Liver (tissue), 9 donors: ENCODE data around the gene IGSF3. TPM values are rescaled to one million over a fixed set of nuclear protein-coding genes. Genes with fewer than 3 reads are reported as not detected.

Experiments used
- DNase-seq: peaks from one replicate; pipeline ENCODE4 v3.0.0-alpha.2; 2017; ENCODE audit warnings: low spot score
- H3K27ac ChIP-seq, 2 donors: one replicate each; pipeline ENCODE4 v1.7.0; 2013; ENCODE audit warnings: inconsistent platforms in 2 of 2, low read length in 2 of 2, control low read depth in 1 of 2, low read depth in 1 of 2, mild to moderate bottlenecking in 1 of 2
- H3K27me3 ChIP-seq, 4 donors: one replicate each; pipeline versions ENCODE4 v1.6.1 to v1.7.0; 2013; ENCODE audit warnings: low read length in 3 of 4, inconsistent platforms in 1 of 4, mild to moderate bottlenecking in 1 of 4, moderate library complexity in 1 of 4; ENCODE audit not compliant: control insufficient read depth in 4 of 4, insufficient read depth in 4 of 4
- H3K36me3 ChIP-seq, 4 donors: one replicate each; pipeline versions ENCODE4 v1.6.1 to v1.7.0; 2013; ENCODE audit warnings: low read length in 3 of 4, mild to moderate bottlenecking in 3 of 4, low read depth in 1 of 4, moderate library complexity in 1 of 4; ENCODE audit not compliant: control insufficient read depth in 4 of 4, insufficient read depth in 3 of 4
- H3K4me1 ChIP-seq, 4 donors: one replicate each; pipeline versions ENCODE4 v1.6.1 to v1.7.0; 2013; ENCODE audit warnings: low read length in 3 of 4, mild to moderate bottlenecking in 3 of 4, moderate library complexity in 1 of 4; ENCODE audit not compliant: control insufficient read depth in 4 of 4, insufficient read depth in 4 of 4
- H3K4me3 ChIP-seq, 3 donors: one replicate each; pipeline versions ENCODE4 v1.6.1 to v1.7.0; 2013; ENCODE audit warnings: low read length in 3 of 3, control low read depth in 1 of 3, low read depth in 1 of 3, mild to moderate bottlenecking in 1 of 3
- H3K9ac ChIP-seq, 2 donors: one replicate each; pipeline ENCODE4 v1.7.0; 2013; ENCODE audit warnings: low read length in 2 of 2, mild to moderate bottlenecking in 2 of 2, moderate library complexity in 2 of 2, control low read depth in 1 of 2, low read depth in 1 of 2
- H3K9me3 ChIP-seq, 4 donors: one replicate each; pipeline versions ENCODE4 v1.6.1 to v1.7.0; 2013; ENCODE audit warnings: low read length in 3 of 4; ENCODE audit not compliant: control insufficient read depth in 4 of 4
- EGR1 ChIP-seq, 2 donors: IDR thresholded peaks; 2 replicates each; pipeline ENCODE4 v1.6.1; 2016 to 2018; ENCODE audit warnings: antibody characterized with exemption in 2 of 2, low read depth in 2 of 2
- FOXA2 ChIP-seq: IDR thresholded peaks from 2 replicates; pipeline ENCODE4 v1.6.1; 2016; ENCODE audit warnings: antibody characterized with exemption
- HNF4A ChIP-seq, 2 donors: conservative IDR thresholded peaks; 2 replicates each; pipeline ENCODE4 v1.6.1; 2016; ENCODE audit warnings: antibody characterized with exemption in 2 of 2, mild to moderate bottlenecking in 2 of 2
- JUND ChIP-seq, 2 donors: IDR thresholded peaks; 2 replicates each; pipeline ENCODE4 v1.6.1; 2016; ENCODE audit warnings: antibody characterized with exemption in 2 of 2
- NR2F2 ChIP-seq: IDR thresholded peaks from 2 replicates; pipeline ENCODE4 v1.6.1; 2016; ENCODE audit warnings: antibody characterized with exemption
- RAD21 ChIP-seq, 2 donors: IDR thresholded peaks; 2 replicates each; pipeline ENCODE4 v1.6.1; 2016; ENCODE audit warnings: antibody characterized with exemption in 2 of 2, mild to moderate bottlenecking in 2 of 2
- RXRA ChIP-seq, 2 donors: IDR thresholded peaks; 2 replicates each; pipeline ENCODE4 v1.6.1; 2017 to 2018; ENCODE audit warnings: antibody characterized with exemption in 2 of 2, mild to moderate bottlenecking in 1 of 2
- SP1 ChIP-seq: IDR thresholded peaks from 2 replicates; pipeline ENCODE4 v1.6.1; 2018; ENCODE audit warnings: antibody characterized with exemption, mild to moderate bottlenecking
- WGBS: extraction: QIAGEN DNeasy Blood & Tissue Kit; methylation state at CpG from one replicate; pipeline ENCODE4 v1.1.7; 2013; 5-methylcytosine and 5-hydroxymethylcytosine counted together
- polyA plus RNA-seq, 2 donors: library from polyadenylated mRNA; stranded (reverse) in 1 of 2; unstranded in 1 of 2; fragments of 200-250 nt in 1 of 2; fragments of >200 nt in 1 of 2; fragmentation: Nextera tagmentation in 1 of 2; extraction: Ambion mirVana in 1 of 2; gene quantifications; one replicate each; pipeline versions ENCODE4 v1.2.1 to v1.2.3, GENCODE V29; 2013 to 2015
- total RNA-seq, 2 donors: library from RNA; depleted of rRNA; stranded (reverse); fragments of >200 nt; gene quantifications; one replicate each; pipeline ENCODE4 v1.2.3, GENCODE V29; 2014
- TF ChIP-seq, protein P1 (sequence below): IDR thresholded peaks from 2 replicates; pipeline ENCODE4 v1.6.1; 2016; ENCODE audit warnings: antibody characterized with exemption
- TF ChIP-seq, protein P2 (sequence below): IDR thresholded peaks from 2 replicates; pipeline ENCODE4 v1.6.1; 2016; ENCODE audit warnings: antibody characterized with exemption, mild to moderate bottlenecking
- TF ChIP-seq, protein P3 (sequence below): fragments of 150-350 bp; IDR thresholded peaks from 2 replicates; pipeline ENCODE4 v1.5.1; 2017; ENCODE audit warnings: improper control_type of control experiment, low read depth, low read length; ENCODE audit not compliant: missing input control
- TF ChIP-seq, protein P4 (sequence below): IDR thresholded peaks from 2 replicates; pipeline ENCODE4 v1.6.1; 2016; ENCODE audit warnings: antibody characterized with exemption
- TF ChIP-seq, protein P5 (sequence below): IDR thresholded peaks from 2 replicates; pipeline ENCODE4 v1.6.1; 2016; ENCODE audit warnings: antibody characterized with exemption
- donor health status: healthy.
- donor health status: healthy.
- donor health status: healthy.
- donor health status: healthy.
- donor health status: healthy.

IGSF3 gene
- total and polyA plus RNA-seq, 4 donors = 0.14 to 5.4 (median 0.68) TPM

DNA sequence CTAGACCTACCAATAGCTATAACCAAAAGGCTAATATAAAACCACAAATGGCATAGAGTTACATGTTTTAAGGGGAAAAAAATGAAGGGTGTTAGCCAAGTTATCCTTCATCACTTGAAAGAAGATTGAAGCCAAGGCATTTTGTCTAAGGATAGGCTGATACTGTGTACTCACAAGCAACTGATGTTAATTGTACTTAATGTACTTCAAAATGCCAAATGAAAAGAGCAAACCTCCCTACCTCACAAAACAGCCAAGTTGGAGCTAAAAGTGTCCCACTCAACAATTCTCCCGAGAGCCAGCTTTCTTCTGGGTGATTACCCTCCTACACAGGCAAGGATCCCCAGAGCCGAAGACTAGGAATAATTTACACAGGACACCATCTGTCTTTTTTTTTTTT is 4.4 kb upstream of the IGSF3 start:
- Histone ChIP-seq H3K4me1 (peaks cover under 1 to 3% (median 1%) of the 10 kb centered on the region in 4 donors), H3K4me3 (no peak overlapping the region), H3K36me3 (no peaks in the 10 kb centered on the region), H3K9me3 (no peaks in the 10 kb centered on the region), H3K9ac (no peak overlapping the region), H3K27ac (no peak overlapping the region), H3K27me3 (peaks cover 0 to 1% (median 0%) of the 10 kb centered on the region in 4 donors)
- 84% methylated on average over 2 of the region's 2 CpGs for WGBS
- TF ChIP-seq, protein P1, sequence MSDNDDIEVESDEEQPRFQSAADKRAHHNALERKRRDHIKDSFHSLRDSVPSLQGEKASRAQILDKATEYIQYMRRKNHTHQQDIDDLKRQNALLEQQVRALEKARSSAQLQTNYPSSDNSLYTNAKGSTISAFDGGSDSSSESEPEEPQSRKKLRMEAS = no peak
- TF ChIP-seq, protein P2, sequence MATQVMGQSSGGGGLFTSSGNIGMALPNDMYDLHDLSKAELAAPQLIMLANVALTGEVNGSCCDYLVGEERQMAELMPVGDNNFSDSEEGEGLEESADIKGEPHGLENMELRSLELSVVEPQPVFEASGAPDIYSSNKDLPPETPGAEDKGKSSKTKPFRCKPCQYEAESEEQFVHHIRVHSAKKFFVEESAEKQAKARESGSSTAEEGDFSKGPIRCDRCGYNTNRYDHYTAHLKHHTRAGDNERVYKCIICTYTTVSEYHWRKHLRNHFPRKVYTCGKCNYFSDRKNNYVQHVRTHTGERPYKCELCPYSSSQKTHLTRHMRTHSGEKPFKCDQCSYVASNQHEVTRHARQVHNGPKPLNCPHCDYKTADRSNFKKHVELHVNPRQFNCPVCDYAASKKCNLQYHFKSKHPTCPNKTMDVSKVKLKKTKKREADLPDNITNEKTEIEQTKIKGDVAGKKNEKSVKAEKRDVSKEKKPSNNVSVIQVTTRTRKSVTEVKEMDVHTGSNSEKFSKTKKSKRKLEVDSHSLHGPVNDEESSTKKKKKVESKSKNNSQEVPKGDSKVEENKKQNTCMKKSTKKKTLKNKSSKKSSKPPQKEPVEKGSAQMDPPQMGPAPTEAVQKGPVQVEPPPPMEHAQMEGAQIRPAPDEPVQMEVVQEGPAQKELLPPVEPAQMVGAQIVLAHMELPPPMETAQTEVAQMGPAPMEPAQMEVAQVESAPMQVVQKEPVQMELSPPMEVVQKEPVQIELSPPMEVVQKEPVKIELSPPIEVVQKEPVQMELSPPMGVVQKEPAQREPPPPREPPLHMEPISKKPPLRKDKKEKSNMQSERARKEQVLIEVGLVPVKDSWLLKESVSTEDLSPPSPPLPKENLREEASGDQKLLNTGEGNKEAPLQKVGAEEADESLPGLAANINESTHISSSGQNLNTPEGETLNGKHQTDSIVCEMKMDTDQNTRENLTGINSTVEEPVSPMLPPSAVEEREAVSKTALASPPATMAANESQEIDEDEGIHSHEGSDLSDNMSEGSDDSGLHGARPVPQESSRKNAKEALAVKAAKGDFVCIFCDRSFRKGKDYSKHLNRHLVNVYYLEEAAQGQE = no peak
- TF ChIP-seq RXRA (IDR thresholded peaks at IDR 0.05) = no peak
- no peak for TF ChIP-seq RAD21 (IDR thresholded peaks at IDR 0.05)
- DNase-seq = no peak

DNA sequence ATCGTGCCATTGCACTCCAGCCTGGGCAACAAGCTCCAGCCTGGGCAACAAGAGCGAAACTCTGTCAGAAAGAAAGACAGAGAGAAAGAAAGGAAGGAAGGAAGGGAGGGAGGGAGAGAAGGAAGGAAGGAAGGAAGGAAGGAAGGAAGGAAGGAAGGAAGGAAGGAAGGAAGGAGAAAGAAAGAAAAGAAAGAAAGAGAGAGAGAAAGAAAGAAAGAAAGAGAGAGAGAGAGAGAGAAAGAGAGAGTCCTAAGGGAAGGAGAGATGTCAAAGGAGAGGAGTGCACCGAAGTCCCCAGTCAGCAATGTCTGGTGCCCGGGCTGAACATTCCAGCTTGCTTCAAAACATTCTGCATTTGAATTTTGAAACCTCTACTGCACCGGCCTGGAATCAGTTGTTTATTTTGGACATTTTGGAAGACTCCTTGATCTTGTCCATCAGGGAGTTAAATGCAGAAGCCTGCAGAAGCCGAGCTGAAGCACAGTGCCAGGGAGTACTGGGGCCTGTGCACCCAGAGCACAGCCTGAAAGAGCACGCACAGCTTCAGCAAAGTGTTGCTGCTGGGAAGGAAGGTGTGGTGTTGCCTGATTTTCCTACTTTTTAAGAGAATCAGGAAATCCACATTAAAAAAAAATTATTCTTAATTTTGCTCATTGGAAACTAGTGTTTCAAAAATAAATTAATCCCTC is 3.7 kb upstream of the IGSF3 start:
- H3K27ac ChIP-seq = no peak overlapping the region
- no peak overlapping the region for H3K4me3 ChIP-seq
- 78% methylated on average over 7 of the region's 7 CpGs for WGBS
- TF ChIP-seq, protein P3, sequence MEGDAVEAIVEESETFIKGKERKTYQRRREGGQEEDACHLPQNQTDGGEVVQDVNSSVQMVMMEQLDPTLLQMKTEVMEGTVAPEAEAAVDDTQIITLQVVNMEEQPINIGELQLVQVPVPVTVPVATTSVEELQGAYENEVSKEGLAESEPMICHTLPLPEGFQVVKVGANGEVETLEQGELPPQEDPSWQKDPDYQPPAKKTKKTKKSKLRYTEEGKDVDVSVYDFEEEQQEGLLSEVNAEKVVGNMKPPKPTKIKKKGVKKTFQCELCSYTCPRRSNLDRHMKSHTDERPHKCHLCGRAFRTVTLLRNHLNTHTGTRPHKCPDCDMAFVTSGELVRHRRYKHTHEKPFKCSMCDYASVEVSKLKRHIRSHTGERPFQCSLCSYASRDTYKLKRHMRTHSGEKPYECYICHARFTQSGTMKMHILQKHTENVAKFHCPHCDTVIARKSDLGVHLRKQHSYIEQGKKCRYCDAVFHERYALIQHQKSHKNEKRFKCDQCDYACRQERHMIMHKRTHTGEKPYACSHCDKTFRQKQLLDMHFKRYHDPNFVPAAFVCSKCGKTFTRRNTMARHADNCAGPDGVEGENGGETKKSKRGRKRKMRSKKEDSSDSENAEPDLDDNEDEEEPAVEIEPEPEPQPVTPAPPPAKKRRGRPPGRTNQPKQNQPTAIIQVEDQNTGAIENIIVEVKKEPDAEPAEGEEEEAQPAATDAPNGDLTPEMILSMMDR = no peak
- TF ChIP-seq RXRA (IDR thresholded peaks at IDR 0.05) = no peak
- TF ChIP-seq NR2F2 = no peak
- no peak for TF ChIP-seq EGR1 (IDR thresholded peaks at IDR 0.05; ENCODE audit: low read depth in 2 of 2)
- no peak for TF ChIP-seq FOXA2
- no peak for DNase-seq
- H3K9me3 ChIP-seq = no peaks in the 10 kb centered on the region
- H3K4me1 ChIP-seq = peaks cover 3 to 10% (median 4%) of the 10 kb centered on the region in 4 donors
- no peak overlapping the region for H3K9ac ChIP-seq
- peaks cover 0 to 7% (median 0%) of the 10 kb centered on the region in 4 donors for H3K27me3 ChIP-seq
- no peaks in the 10 kb centered on the region for H3K36me3 ChIP-seq

DNA sequence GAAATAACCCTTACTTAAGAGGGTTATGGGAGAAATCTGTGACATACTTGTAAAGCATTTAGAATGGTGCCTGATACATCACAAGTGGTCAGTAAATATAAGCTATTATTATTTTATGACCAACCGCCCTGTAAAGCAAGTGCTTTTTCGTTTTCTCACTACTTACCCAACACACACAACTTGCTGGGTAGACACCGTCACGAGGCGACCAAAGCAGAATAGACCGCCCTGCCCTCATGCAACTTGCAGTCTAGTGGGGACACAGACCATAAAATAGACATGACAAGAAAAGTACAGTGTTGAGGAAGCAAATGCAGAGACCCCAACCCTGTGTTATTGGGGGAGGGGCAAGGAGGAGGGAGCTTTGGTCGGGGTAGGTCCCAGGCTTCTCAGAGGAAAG is 744 bp upstream of the IGSF3 start:
- Histone ChIP-seq H3K4me1 (peaks cover 3 to 11% (median 4%) of the 10 kb centered on the region in 4 donors), H3K9me3 (no peaks in the 10 kb centered on the region), H3K9ac (no peak overlapping the region), H3K27me3 (peaks cover 0 to 13% (median 0%) of the 10 kb centered on the region in 4 donors), H3K4me3 (no peak overlapping the region), H3K36me3 (no peaks in the 10 kb centered on the region), H3K27ac (no peak overlapping the region)
- 89% methylated on average over 7 of the region's 7 CpGs for WGBS
- DNase-seq = no peak
- TF ChIP-seq, protein P3 = no peak
- TF ChIP-seq RAD21 (IDR thresholded peaks at IDR 0.05) (no peak), NR2F2 (no peak), HNF4A (conservative IDR thresholded peaks at IDR 0.05) (no peak), SP1 (no peak), JUND (IDR thresholded peaks at IDR 0.05) (no peak)
- TF ChIP-seq, protein P4, sequence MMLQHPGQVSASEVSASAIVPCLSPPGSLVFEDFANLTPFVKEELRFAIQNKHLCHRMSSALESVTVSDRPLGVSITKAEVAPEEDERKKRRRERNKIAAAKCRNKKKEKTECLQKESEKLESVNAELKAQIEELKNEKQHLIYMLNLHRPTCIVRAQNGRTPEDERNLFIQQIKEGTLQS = no peak
- TF ChIP-seq, protein P5, sequence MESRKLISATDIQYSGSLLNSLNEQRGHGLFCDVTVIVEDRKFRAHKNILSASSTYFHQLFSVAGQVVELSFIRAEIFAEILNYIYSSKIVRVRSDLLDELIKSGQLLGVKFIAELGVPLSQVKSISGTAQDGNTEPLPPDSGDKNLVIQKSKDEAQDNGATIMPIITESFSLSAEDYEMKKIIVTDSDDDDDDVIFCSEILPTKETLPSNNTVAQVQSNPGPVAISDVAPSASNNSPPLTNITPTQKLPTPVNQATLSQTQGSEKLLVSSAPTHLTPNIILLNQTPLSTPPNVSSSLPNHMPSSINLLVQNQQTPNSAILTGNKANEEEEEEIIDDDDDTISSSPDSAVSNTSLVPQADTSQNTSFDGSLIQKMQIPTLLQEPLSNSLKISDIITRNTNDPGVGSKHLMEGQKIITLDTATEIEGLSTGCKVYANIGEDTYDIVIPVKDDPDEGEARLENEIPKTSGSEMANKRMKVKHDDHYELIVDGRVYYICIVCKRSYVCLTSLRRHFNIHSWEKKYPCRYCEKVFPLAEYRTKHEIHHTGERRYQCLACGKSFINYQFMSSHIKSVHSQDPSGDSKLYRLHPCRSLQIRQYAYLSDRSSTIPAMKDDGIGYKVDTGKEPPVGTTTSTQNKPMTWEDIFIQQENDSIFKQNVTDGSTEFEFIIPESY = no peak
